ENCODE results near the gene DNM3. TPM values are rescaled to one million over a fixed set of nuclear protein-coding genes. Genes with fewer than 3 reads are reported as not detected.

Gene DNM3
- total RNA-seq, 2 donors from 2014 or later: 3.2 to 22.5 TPM

- Mint-ChIP-seq H3K4me3 (no peak overlapping the region), H3K27ac (no peak overlapping the region), H3K27me3 (no peaks in the 10 kb centered on the region), H3K4me1 (peaks cover 18% of the 10 kb centered on the region), H3K36me3 (ENCODE audit: low read depth) (peaks cover 5% of the 10 kb centered on the region)
- H3K9me3 ChIP-seq (ENCODE audit: control insufficient read depth, low read length, poor library complexity, severe bottlenecking): no peaks in the 10 kb centered on the region
- DNase-seq: no peak
- ATAC-seq: no peak
These were observed 38.3 kb upstream of the DNM3 start for GRCh38 chr1:171803045-171803444.

- DNase-seq (no peak), ATAC-seq (no peak)
- Mint-ChIP-seq H3K4me3 (no peak overlapping the region), H3K27me3 (no peaks in the 10 kb centered on the region), H3K36me3 (ENCODE audit: low read depth) (peaks cover 2% of the 10 kb centered on the region), H3K4me1 (peaks cover 15% of the 10 kb centered on the region), H3K27ac (no peak overlapping the region)
- H3K9me3 ChIP-seq (ENCODE audit: control insufficient read depth, low read length, poor library complexity, severe bottlenecking): no peaks in the 10 kb centered on the region
These were observed 37.8 kb upstream of the DNM3 start for GRCh38 chr1:171803461-171804022.

- no peak for DNase-seq
These were observed 35.7 kb upstream of the DNM3 start for GRCh38 chr1:171805395-171806115.

GRCh38 chr1:171807556-171807955 is 33.7 kb upstream of the DNM3 start:
- H3K36me3 Mint-ChIP-seq (ENCODE audit: low read depth): no peaks in the 10 kb centered on the region
- ATAC-seq: no peak
- DNase-seq: no peak
- no peak overlapping the region for H3K27ac Mint-ChIP-seq
- no peak overlapping the region for H3K4me3 Mint-ChIP-seq
- no peaks in the 10 kb centered on the region for H3K9me3 ChIP-seq (ENCODE audit: control insufficient read depth, low read length, poor library complexity, severe bottlenecking)
- peaks cover 5% of the 10 kb centered on the region for H3K4me1 Mint-ChIP-seq
- H3K27me3 Mint-ChIP-seq: no peaks in the 10 kb centered on the region

More at GRCh38 chr1:171805395-171806115, 35.7 kb upstream of the DNM3 start:
- no peaks in the 10 kb centered on the region for H3K36me3 Mint-ChIP-seq (ENCODE audit: low read depth)
- peaks cover 10% of the 10 kb centered on the region for H3K4me1 Mint-ChIP-seq
- H3K9me3 ChIP-seq (ENCODE audit: control insufficient read depth, low read length, poor library complexity, severe bottlenecking): no peaks in the 10 kb centered on the region
- no peaks in the 10 kb centered on the region for H3K27me3 Mint-ChIP-seq
- no peak overlapping the region for H3K27ac Mint-ChIP-seq
- ATAC-seq: no peak
- H3K4me3 Mint-ChIP-seq: no peak overlapping the region

- DNase-seq (no peak), ATAC-seq (no peak)
- H3K36me3 Mint-ChIP-seq (ENCODE audit: low read depth): peaks cover 2% of the 10 kb centered on the region
- H3K4me3 Mint-ChIP-seq: no peak overlapping the region
- H3K9me3 ChIP-seq (ENCODE audit: control insufficient read depth, low read length, poor library complexity, severe bottlenecking): no peaks in the 10 kb centered on the region
- H3K27ac Mint-ChIP-seq: no peak overlapping the region
- H3K27me3 Mint-ChIP-seq: no peaks in the 10 kb centered on the region
- H3K4me1 Mint-ChIP-seq: peaks cover 3% of the 10 kb centered on the region
These were observed 31.5 kb upstream of the DNM3 start for GRCh38 chr1:171809834-171810233.

- ATAC-seq: no peak
These were observed 29.6 kb upstream of the DNM3 start for GRCh38 chr1:171811672-171812071.

GRCh38 chr1:171814692-171815091 is 26.6 kb upstream of the DNM3 start:
- ATAC-seq (no peak), DNase-seq (no peak)
- Mint-ChIP-seq H3K36me3 (ENCODE audit: low read depth) (peaks cover 2% of the 10 kb centered on the region), H3K27me3 (no peaks in the 10 kb centered on the region), H3K4me3 (no peak overlapping the region), H3K27ac (no peak overlapping the region), H3K4me1 (peaks cover 3% of the 10 kb centered on the region)
- H3K9me3 ChIP-seq (ENCODE audit: control insufficient read depth, low read length, poor library complexity, severe bottlenecking): no peaks in the 10 kb centered on the region

More at GRCh38 chr1:171811672-171812071, 29.6 kb upstream of the DNM3 start:
- H3K4me1 Mint-ChIP-seq: no peaks in the 10 kb centered on the region
- no peaks in the 10 kb centered on the region for H3K9me3 ChIP-seq (ENCODE audit: control insufficient read depth, low read length, poor library complexity, severe bottlenecking)
- no peak overlapping the region for H3K4me3 Mint-ChIP-seq
- no peaks in the 10 kb centered on the region for H3K27me3 Mint-ChIP-seq
- DNase-seq: no peak
- peaks cover 2% of the 10 kb centered on the region for H3K36me3 Mint-ChIP-seq (ENCODE audit: low read depth)
- H3K27ac Mint-ChIP-seq: no peak overlapping the region

GRCh38 chr1:171816300-171816901 is 24.9 kb upstream of the DNM3 start:
- Mint-ChIP-seq H3K4me3 (no peak overlapping the region), H3K27ac (no peak overlapping the region), H3K36me3 (ENCODE audit: low read depth) (peaks cover 2% of the 10 kb centered on the region), H3K27me3 (no peaks in the 10 kb centered on the region), H3K4me1 (peaks cover 3% of the 10 kb centered on the region)
- ATAC-seq: no peak
- DNase-seq: no peak
- H3K9me3 ChIP-seq (ENCODE audit: control insufficient read depth, low read length, poor library complexity, severe bottlenecking): no peaks in the 10 kb centered on the region

- Mint-ChIP-seq H3K36me3 (ENCODE audit: low read depth) (peaks cover 2% of the 10 kb centered on the region), H3K27ac (no peak overlapping the region), H3K27me3 (no peaks in the 10 kb centered on the region), H3K4me3 (no peak overlapping the region), H3K4me1 (peaks cover 3% of the 10 kb centered on the region)
- DNase-seq (no peak), ATAC-seq (no peak)
- no peaks in the 10 kb centered on the region for H3K9me3 ChIP-seq (ENCODE audit: control insufficient read depth, low read length, poor library complexity, severe bottlenecking)
These were observed 23.6 kb upstream of the DNM3 start for GRCh38 chr1:171817511-171818265.

- Mint-ChIP-seq H3K27me3 (no peaks in the 10 kb centered on the region), H3K27ac (no peak overlapping the region), H3K36me3 (ENCODE audit: low read depth) (peaks cover 2% of the 10 kb centered on the region), H3K4me3 (no peak overlapping the region), H3K4me1 (peaks cover 3% of the 10 kb centered on the region)
- ATAC-seq (no peak), DNase-seq (no peak)
- no peaks in the 10 kb centered on the region for H3K9me3 ChIP-seq (ENCODE audit: control insufficient read depth, low read length, poor library complexity, severe bottlenecking)
These were observed 21.4 kb upstream of the DNM3 start for GRCh38 chr1:171819946-171820345.

GRCh38 chr1:171826973-171827372 is 14.3 kb upstream of the DNM3 start:
- H3K9me3 ChIP-seq (ENCODE audit: control insufficient read depth, low read length, poor library complexity, severe bottlenecking): peaks cover 3% of the 10 kb centered on the region
- H3K27ac Mint-ChIP-seq: no peak overlapping the region
- H3K36me3 Mint-ChIP-seq (ENCODE audit: low read depth): peaks cover 9% of the 10 kb centered on the region
- no peak overlapping the region for H3K4me3 Mint-ChIP-seq
- no peaks in the 10 kb centered on the region for H3K4me1 Mint-ChIP-seq
- DNase-seq: no peak
- no peak for ATAC-seq
- H3K27me3 Mint-ChIP-seq: no peaks in the 10 kb centered on the region

- ATAC-seq (no peak), DNase-seq (no peak)
- no peak overlapping the region for H3K27ac Mint-ChIP-seq
- peaks cover 3% of the 10 kb centered on the region for H3K9me3 ChIP-seq (ENCODE audit: control insufficient read depth, low read length, poor library complexity, severe bottlenecking)
- H3K4me1 Mint-ChIP-seq: no peaks in the 10 kb centered on the region
- no peaks in the 10 kb centered on the region for H3K27me3 Mint-ChIP-seq
- H3K4me3 Mint-ChIP-seq: no peak overlapping the region
- H3K36me3 Mint-ChIP-seq (ENCODE audit: low read depth): peaks cover 9% of the 10 kb centered on the region
These were observed 12.5 kb upstream of the DNM3 start for GRCh38 chr1:171828794-171829193.

- no peak overlapping the region for H3K4me3 Mint-ChIP-seq
- H3K4me1 Mint-ChIP-seq: no peaks in the 10 kb centered on the region
- DNase-seq: no peak
- no peak for ATAC-seq
- H3K36me3 Mint-ChIP-seq (ENCODE audit: low read depth): peaks cover 2% of the 10 kb centered on the region
- no peaks in the 10 kb centered on the region for H3K9me3 ChIP-seq (ENCODE audit: control insufficient read depth, low read length, poor library complexity, severe bottlenecking)
- no peaks in the 10 kb centered on the region for H3K27me3 Mint-ChIP-seq
- no peak overlapping the region for H3K27ac Mint-ChIP-seq
These were observed 8.0 kb upstream of the DNM3 start for GRCh38 chr1:171833091-171833825.
